ACC112 (cell line): ENCODE data around the gene FBXL12.

Experiments used
- H2AFZ ChIP-seq: fragments of 200-600 bp; sonication (generic); one replicate; pipeline ENCODE4 v1.6.0; 2017; ENCODE audit warnings: antibody characterized with exemption, low read length; ENCODE audit not compliant: unreplicated experiment
- H3K27ac ChIP-seq: fragments of 200-600 bp; sonication (generic); 2 replicates; pipeline ENCODE4 v1.5.1; 2014; ENCODE audit warnings: low read depth, mild to moderate bottlenecking, antibody characterized with exemption, low read length, moderate library complexity
- H3K27me3 ChIP-seq: fragments of 200-600 bp; sonication (generic); 2 replicates; pipeline ENCODE4 v1.6.1; 2014; ENCODE audit warnings: mild to moderate bottlenecking, antibody characterized with exemption, low read length, moderate library complexity, mixed read lengths; ENCODE audit not compliant: insufficient read depth
- H3K36me3 ChIP-seq: fragments of 200-600 bp; sonication (generic); 2 replicates; pipeline ENCODE4 v1.6.1; 2016; ENCODE audit warnings: mild to moderate bottlenecking, antibody characterized with exemption, low read length, moderate library complexity, mixed read lengths; ENCODE audit not compliant: insufficient read depth
- H3K4me1 ChIP-seq: fragments of 200-600 bp; sonication (generic); one replicate; pipeline ENCODE4 v1.6.1; 2016; ENCODE audit warnings: low read length, mixed read lengths; ENCODE audit not compliant: insufficient read depth, unreplicated experiment, control insufficient read depth
- H3K4me3 ChIP-seq: fragments of 200-600 bp; sonication (generic); 2 replicates; pipeline ENCODE4 v1.5.1; 2014; ENCODE audit warnings: mild to moderate bottlenecking, low read depth, low read length
- H3K79me2 ChIP-seq: fragments of 200-600 bp; sonication (generic); one replicate; pipeline ENCODE4 v1.6.0; 2016; ENCODE audit warnings: low read length; ENCODE audit not compliant: control insufficient read depth, unreplicated experiment, insufficient read depth

FBXL12 gene

DNA sequence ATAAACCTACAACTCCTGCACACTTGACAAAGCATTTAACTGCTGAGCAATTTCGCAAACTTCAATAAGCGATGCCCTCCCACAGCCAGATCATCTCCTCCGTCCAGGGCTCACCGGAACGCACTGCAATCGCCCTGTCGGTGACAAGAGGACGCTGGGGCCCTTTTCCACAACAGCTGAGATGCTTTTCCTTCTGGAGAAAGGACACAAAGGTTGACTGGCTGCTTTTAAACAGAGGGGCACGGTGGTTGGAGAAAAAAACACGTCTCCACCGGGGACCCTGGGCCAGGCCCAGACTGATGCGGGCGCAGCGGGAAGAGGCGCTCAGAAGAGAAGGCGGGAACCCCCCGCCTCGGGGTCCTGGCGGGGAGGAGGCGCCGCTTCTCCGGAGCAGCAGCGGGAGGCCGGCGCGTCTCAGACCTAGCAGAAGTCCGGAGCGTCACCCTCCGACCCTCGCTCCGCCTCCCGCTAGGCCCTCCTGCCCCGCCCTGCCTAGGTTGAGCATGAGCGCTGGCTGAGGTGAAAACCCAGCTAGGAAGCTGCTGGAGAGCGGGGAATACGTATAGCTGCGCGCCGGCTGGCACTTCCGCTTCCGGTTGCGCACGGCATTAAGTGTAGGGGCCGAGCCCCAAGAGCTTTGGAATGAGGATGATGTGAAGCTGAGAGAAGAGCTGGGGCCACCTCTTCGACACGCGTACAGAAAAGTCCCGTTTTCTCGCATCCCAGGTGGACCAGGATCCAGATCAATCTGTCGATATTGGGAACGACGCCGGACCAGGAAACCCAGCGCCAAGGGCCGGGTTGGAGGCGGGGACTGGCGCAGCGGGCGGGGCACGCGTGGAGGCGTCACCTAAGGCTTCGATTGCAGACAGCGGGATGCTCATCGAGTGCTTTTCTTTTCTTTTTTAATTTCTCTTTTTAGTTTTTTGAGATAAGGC is 50.4 kb downstream of the FBXL12 start, which contains the start of gene ZNF846:
Gene ZNF846 (minus strand): TSS at position 564 of the 938 bp plus-strand sequence. CDS start 3,788 bp downstream, outside the sequence.
- Histone ChIP-seq H3K27ac (peak within 1 kb of the TSS; percentile 94), H3K27me3 (no peaks in the 10 kb centered on the region), H3K4me3 (peak within 1 kb of the TSS; percentile 95), H2AFZ (peak within 1 kb of the TSS; percentile 97), H3K4me1 (no peaks in the 10 kb centered on the region), H3K36me3 (no peaks in the 10 kb centered on the region), H3K79me2 (peaks cover 2% of the 10 kb centered on the region)
